ENCODE results near the gene CLIC4.
"Not testable (repeated sequence)": the region's sequence is repeated elsewhere in the genome, so short reads cannot be mapped to it uniquely, and the experiment has no call there.

The CLIC4 gene

GRCh38 chr1:24748191-24749121 is 3.2 kb downstream of the CLIC4 start:
- DNase-seq = no peak

DNA sequence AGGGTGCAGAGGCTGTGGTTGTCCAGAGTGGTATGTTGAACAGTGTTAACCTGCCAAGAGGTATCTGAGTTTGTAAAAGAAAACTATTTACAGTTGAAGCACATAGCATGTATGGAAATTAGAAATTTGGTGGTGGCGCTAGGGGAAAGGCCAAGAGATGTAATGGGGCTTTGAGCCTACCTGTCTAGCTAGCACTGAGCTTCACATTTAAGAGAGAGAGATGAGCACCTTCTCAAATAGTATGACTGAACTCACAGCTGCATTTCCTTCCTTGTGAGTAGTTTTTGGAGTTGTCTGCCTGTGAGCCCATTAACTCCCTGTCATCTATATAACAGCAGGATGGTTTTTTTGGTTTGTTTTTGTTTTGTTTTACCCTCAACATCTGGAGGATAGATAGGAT is 4.0 kb downstream of the CLIC4 start:
- no peak for DNase-seq

- no peak for DNase-seq
These were observed 4.6 kb downstream of the CLIC4 start for GRCh38 chr1:24749886-24750285.

DNA sequence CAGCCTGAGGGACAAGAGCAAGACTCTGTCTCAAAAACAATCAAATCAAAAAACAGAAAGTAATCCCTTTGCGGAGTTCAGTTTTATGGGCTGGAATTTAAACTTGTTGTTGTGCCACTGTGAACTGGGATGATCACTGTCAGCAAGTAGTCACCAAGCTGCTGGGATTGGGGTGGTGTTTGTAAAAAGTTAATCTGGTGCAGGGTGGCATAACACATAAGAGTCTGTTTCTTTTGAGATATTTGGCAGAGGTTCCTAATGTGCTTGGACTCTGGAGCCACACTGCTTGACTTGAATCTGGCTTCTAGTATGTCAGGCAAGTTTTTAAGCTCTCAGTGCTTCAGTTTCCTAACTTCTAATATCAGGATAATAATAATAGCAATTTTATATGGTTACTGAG is 6.6 kb downstream of the CLIC4 start:
- DNase-seq = no peak

DNA sequence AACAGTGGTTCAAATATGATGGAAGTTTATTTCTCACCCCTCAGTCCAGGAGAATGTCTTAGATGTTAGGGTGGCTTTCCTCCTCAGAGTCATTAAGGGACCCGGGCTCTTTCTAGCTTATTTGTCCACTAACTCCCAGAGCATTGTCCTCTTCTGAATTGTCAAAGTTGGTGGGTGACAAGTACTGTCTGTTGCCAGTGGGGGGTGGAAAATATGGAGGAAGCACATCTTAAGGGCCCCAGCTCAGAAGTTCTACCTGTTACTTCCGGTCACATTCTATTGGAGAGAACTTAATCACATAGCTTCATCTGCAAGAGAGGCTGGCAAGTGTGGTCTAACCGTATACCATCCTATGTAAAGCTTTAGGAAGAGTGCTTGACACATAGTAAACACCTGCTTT is 7.1 kb downstream of the CLIC4 start:
- no peak for DNase-seq

- no peak for DNase-seq
These were observed 9.0 kb downstream of the CLIC4 start for GRCh38 chr1:24754229-24754628.

GRCh38 chr1:24755323-24755722 is 10.1 kb downstream of the CLIC4 start:
- DNase-seq = not testable (repeated sequence)

GRCh38 chr1:24756395-24756794 is 11.1 kb downstream of the CLIC4 start:
- no peak for DNase-seq

- DNase-seq = no peak
These were observed 14.2 kb downstream of the CLIC4 start for GRCh38 chr1:24759492-24759891.

- no peak for DNase-seq
These were observed 16.3 kb downstream of the CLIC4 start for GRCh38 chr1:24761582-24761981.

DNA sequence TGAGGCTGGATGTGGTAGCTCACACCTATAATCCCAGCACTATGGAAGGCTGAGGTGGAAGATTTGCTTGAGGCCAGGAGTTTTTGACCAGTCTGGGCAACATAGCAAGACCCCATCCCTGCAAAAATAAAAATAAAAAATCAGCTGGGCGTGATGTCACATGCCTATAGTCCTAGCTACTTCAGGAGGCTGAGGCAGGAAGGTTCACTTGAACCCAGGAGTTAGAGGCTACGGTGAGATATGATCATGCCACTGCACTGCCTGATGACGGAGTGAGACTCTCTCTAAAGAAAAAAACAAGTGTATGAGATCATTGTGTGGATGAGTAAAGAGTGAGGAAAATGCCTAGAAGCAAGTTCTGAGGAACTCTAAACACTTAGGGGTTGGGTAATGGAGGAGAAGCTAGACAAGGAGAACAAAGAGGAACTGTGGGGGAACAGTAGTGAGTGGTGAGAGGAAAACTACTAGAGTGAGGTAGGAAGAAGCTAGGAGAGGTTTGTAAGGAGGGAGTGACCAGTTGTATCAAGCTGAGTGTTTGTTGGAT is 17.0 kb downstream of the CLIC4 start:
- no peak for DNase-seq

DNA sequence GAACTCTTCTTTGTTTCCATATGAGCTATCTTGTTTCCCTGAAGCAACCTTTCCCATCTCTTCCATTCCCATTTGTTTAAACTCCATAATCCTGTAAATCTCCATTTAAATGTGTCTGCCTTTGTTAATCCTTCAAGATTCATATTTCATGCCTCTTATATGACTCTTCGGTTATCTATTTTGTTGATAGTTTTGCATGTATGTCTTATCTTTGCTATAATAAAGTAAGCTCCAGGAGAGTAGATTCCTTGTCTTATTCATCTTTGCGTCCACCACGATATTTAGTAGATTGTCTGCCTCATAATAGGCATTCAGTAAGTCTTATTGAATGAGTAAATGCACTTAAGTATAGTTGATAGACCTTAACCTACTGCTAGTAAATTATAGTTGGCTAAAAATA is 18.4 kb downstream of the CLIC4 start:
- no peak for DNase-seq

- DNase-seq = no peak
These were observed 19.2 kb downstream of the CLIC4 start for GRCh38 chr1:24764439-24764838.

DNA sequence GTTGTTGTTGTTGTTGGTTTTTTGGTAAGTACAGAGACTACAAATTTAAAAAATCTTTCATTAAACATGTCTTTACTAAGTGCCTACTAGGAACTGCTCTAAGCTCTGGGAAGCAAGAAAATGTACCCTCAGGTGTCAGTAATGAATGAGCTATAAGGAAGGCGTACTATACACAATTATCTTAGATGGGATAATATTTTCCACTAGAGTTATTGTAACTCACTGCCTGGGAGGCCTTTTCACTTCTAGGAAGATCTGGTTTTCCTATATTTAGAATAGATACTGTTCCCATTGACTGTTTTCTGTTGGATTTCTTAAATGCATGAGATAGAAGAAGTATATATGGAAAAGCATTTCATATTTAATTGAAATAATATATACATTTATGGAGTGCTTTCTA is 19.6 kb downstream of the CLIC4 start:
- DNase-seq = no peak

- no peak for DNase-seq
These were observed 20.2 kb downstream of the CLIC4 start for GRCh38 chr1:24765308-24765988.

DNA sequence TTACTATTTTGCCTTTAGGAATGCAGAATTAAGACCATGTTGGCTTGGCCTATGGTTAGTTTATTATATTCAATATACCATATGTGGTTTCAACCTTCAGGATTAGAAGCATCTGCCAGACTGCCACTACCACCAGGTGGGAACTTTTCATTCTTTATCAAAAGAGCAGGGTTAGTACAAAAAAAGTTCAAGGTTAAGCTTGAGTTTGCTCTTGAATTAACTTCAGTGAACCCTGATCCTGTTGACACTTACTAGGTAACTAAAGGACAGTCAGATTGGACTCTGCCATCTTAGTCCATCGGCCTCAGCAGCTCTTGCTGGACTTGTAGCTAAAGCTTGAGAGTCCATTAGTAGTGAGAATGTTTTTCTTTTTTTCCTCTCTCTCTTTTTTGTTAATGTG is 22.1 kb downstream of the CLIC4 start:
- no peak for DNase-seq

DNA sequence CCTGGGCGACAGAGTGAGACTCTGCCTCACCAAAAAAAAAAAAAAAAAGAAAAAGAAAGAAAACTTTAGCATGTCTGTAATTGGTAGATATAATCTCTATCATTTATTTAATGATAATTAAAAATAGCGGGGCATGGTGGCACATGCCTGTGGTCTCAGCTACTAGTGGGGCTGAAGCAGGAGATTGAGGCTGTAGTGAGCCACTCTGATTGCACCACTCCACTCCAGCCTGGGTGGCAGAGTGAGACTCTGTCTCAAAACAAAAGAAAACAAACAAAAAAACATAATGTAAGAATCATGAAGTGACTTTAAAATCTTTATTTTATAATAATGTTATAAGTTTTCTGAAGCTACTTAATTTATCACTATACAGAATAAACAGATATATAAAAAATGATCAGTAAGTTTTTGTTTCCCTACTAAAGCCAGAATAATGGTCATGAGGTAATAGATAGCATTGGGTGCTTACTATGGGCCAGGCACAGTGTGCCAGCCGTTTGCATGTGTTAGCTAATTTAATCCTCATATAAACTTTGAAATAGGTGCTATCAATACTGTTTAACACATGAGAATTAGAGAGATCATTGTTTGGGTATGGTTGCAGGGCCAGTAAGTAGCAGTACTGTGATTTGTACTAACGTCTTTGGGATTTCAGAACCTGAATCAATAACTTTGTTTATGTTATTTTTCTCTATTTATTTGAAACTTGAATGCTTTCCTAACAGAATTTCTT is 23.8 kb downstream of the CLIC4 start:
- DNase-seq = no peak

DNA sequence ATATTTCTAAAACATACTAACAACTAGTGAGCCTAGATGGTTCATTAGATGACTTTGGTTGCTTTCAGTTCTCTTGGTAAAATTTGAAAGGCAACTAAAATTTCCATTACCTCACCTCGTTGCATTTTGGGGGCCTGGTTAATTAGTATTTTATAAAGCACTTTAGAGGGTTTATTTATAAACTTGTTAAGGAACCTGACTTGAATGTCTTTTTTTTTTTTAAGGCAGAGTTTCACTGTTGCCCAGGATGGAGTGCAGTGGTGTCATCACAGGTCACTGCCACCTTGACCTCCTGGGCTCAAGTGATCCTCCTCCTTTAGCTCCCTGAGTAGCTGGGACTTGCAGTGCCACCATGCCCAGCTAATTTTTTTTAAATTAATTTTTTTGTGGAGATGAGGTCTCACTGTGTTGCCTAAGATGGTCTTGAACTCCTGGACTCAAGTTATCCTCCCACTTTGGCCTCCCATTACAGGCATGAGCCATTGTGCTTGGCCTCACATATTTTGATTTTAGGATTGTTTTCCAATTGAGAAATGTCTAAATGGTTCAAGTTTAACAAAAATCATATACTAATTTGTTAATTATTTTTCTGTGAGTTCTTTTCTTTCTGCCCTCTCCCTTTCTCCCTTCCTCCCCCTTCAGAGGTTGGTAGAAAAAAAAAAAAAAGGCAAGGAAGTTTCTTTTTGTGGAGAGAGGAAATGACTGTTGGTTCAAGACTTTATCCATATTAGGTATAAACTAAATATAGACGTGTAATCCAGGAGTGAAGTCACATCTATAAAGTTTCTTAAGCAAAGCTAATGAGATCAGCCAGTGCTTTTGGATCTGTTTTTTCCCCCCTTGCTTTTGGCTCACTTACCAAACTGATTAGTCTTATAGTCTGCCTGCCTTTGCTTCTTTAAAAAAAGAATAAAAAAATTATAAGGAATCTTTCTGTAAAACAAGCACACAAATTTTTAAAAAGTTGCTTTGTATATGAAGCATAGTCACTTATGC is 24.7 kb downstream of the CLIC4 start:
- DNase-seq = no peak

DNA sequence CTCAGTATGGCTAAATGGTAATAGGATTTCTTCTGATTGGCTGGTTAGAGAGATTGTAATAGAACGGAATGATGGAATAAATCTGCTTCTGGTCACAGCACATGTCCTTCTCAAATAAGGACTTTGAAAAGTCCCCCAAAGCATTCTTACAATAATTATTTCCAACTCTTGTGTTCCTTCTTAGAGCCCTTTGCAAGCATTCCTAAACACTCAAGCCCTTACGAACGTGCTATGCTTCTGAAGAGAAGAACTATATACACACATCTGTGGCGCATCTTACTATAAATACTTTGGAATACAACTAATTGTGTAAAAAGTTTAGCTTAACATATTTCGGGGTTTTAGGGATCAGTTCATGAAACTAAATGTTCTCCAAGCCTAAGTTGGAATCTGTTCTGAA is 25.6 kb downstream of the CLIC4 start:
- no peak for DNase-seq

DNA sequence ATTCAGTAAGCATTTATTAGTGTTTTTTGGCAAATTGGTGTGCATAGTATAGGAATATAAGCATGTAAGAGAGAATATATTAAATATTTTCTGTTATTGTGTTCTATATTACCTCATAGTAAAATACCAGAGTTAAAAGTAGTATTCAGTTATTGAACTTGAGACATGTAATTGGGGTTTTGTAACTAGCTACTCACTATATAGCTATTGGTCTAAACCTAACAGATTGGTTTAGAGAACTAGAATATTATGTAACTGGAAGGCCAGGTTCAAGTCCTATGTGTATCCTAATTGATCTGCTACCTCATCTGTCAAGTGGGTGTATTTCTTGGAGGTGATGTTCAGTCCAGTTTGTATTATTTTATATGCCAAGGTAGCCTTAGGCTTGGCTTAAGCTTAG is 26.3 kb downstream of the CLIC4 start:
- no peak for DNase-seq

DNA sequence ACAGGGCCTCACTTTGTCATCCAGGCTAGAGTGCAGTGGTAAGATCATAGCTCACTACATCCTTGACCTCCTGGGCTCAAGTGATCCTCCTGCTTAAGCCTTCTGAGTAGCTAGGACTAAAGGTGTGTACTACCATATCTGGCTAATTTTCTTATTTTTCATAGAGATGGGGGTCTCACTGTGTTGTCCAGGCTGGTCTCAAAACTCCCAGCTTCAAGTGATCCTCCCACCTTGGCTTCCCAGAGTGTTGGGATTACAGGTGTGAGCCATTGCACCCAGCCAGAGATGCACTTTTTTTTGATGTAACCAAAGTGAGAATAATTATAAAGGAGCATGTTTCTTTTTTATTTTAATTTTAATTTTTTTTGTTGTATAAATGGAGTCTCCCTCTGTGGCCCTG is 28.4 kb downstream of the CLIC4 start:
- DNase-seq = no peak

GRCh38 chr1:24775348-24775747 is 30.1 kb downstream of the CLIC4 start:
- DNase-seq = no peak

Data from NCI-H524 treated with DMSO at 0.1 percent for 48 hours (cell line).